A549 (cell line): ENCODE results near the gene CHMP4A.

Experiments
- CTCF ChIP-seq: fragments of >200 bp; sonication (Bioruptor Twin); formaldehyde crosslinking; IDR thresholded peaks from 3 replicates; pipeline ENCODE4 v1.5.1; 2016
- E2F6 ChIP-seq: IDR thresholded peaks from 2 replicates; pipeline ENCODE4 v1.6.1; 2012; ENCODE audit warnings: low read depth, borderline replicate concordance
- EHF ChIP-seq: fragments of 250-450 bp; sonication (Bioruptor Pico); IDR thresholded peaks from 2 replicates; pipeline ENCODE4 v1.5.0; 2020; ENCODE audit warnings: mild to moderate bottlenecking
- ESRRA ChIP-seq: fragments of 150-350 bp; IDR thresholded peaks from 2 replicates; pipeline ENCODE4 v1.6.1; 2014; ENCODE audit warnings: mild to moderate bottlenecking, low read length, borderline replicate concordance
- KDM1A ChIP-seq: fragments of 200-600 bp; sonication (generic); IDR thresholded peaks from 2 replicates; pipeline ENCODE4 v1.6.1; 2016; ENCODE audit warnings: low read depth, mild to moderate bottlenecking
- KDM5A ChIP-seq: fragments of 200-600 bp; sonication (generic); IDR thresholded peaks from 2 replicates; pipeline ENCODE4 v1.6.1; 2016; ENCODE audit warnings: antibody characterized with exemption, mild to moderate bottlenecking
- MAFK ChIP-seq: fragments of 450-650 bp; IDR thresholded peaks from 2 replicates; pipeline ENCODE4 v1.6.1; 2014; ENCODE audit not compliant: partially characterized antibody
- MAX ChIP-seq: IDR thresholded peaks from 2 replicates; pipeline ENCODE4 v1.6.1; 2012
- POLR2A ChIP-seq: IDR thresholded peaks from 2 replicates; pipeline ENCODE4 v1.6.1; 2012; ENCODE audit warnings: mild to moderate bottlenecking, low read length
- RFX5 ChIP-seq: fragments of 450-650 bp; IDR thresholded peaks from 2 replicates; pipeline ENCODE4 v1.7.1; 2014; ENCODE audit warnings: antibody characterized with exemption, mild to moderate bottlenecking, moderate library complexity
- SMC3 ChIP-seq: fragments of >200 bp; sonication (Bioruptor Twin); formaldehyde crosslinking; IDR thresholded peaks from 3 replicates; pipeline ENCODE4 v1.6.1; 2018; ENCODE audit warnings: inconsistent platforms
- ZC3H11A ChIP-seq: fragments of 450-650 bp; IDR thresholded peaks from 2 replicates; pipeline ENCODE4 v1.6.1; 2014; ENCODE audit warnings: antibody characterized with exemption, mild to moderate bottlenecking

DNA sequence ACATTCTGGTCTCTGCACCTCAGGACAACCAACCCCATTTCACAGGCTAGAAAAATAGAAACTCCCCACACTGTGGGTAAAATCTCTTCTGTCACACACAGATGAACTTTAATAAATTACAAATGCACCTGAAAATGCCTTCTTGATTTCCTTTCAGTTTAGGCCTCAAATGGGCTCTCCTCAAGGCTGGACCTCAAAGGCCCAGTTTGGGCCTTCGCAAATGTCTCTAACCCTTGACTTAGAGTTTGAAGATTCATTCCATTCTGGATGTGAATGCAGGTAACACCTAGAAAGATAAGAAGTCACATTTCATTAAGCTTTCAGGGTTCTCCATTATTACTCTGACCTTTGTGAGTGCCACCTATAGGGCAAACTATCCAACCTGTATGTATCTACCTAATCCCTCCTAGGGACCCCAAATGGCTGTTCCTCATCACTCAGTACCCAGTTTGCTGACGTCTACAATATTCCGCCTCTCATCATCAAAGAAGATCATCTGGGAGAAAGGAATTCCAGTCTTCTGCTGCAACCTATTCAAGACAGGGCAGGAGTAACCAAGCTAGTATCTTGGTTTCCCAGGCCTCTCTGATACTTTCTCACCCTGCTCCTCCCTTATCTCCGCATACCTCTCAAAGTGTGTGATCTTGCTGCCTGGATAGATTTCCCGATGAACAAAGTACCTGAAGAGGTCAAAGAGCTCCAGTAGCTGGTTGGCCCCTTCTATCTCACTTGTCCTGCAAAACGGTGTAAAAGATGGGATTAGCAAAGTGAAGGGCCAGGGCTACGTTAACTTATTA lies 776 bp upstream of the CHMP4A start:
- TF ChIP-seq SMC3 (no peak), KDM1A (no peak), CTCF (no peak; the same call in 2 of the 3 replicates), MAFK (no peak), ZC3H11A (no peak), KDM5A (no peak), POLR2A (no peak), RFX5 (no peak), ESRRA (no peak), EHF (CRISPR knock-in tag) (no peak), MAX (no peak), E2F6 (no peak)
